Amniotic epithelial cell (primary cell): ENCODE results near the gene RFX2.
"Not testable (repeated sequence)": the region's sequence is repeated elsewhere in the genome, so short reads cannot be mapped to it uniquely, and the experiment has no call there.

Experiments used
- DNase-seq: peaks from one replicate; pipeline ENCODE4 v3.0.0-alpha.2; 2010; ENCODE audit warnings: low read depth

Gene RFX2

GRCh38 chr19:6012426-6013170 is 97.7 kb downstream of the RFX2 start:
- DNase-seq: no peak

GRCh38 chr19:6011794-6012193 is 98.5 kb downstream of the RFX2 start:
- no peak for DNase-seq

- DNase-seq: no peak
Observed at GRCh38 chr19:6011206-6011605, 99.1 kb downstream of the RFX2 start.

- DNase-seq: peak; percentile 87
Observed at GRCh38 chr19:6010107-6010506, 100.2 kb downstream of the RFX2 start.

- no peak for DNase-seq
Observed at GRCh38 chr19:6007866-6008265, 102.4 kb downstream of the RFX2 start.

- DNase-seq: no peak
Observed at GRCh38 chr19:6006896-6007295, 103.4 kb downstream of the RFX2 start.

GRCh38 chr19:6006070-6006446 is 104.2 kb downstream of the RFX2 start:
- not testable (repeated sequence) for DNase-seq

GRCh38 chr19:6005321-6006069 is 104.8 kb downstream of the RFX2 start:
- no peak for DNase-seq

- no peak for DNase-seq
Observed at GRCh38 chr19:6003976-6004375, 106.3 kb downstream of the RFX2 start.

- no peak for DNase-seq
Observed at GRCh38 chr19:6002591-6002990, 107.7 kb downstream of the RFX2 start.

GRCh38 chr19:6000228-6000847 is 110.0 kb downstream of the RFX2 start:
- DNase-seq: no peak

- no peak for DNase-seq
Observed at GRCh38 chr19:5999693-6000092, 110.6 kb downstream of the RFX2 start.

GRCh38 chr19:5997371-5997770 is 112.9 kb downstream of the RFX2 start:
- no peak for DNase-seq

- DNase-seq: no peak
Observed at GRCh38 chr19:5996623-5997320, 113.5 kb downstream of the RFX2 start.

- no peak for DNase-seq
Observed at GRCh38 chr19:5996102-5996501, 114.2 kb downstream of the RFX2 start.

GRCh38 chr19:5995606-5996005 is 114.7 kb downstream of the RFX2 start:
- DNase-seq: no peak

GRCh38 chr19:5994405-5995165 is 115.7 kb downstream of the RFX2 start:
- no peak for DNase-seq

- DNase-seq: no peak
Observed at GRCh38 chr19:5993648-5994358, 116.5 kb downstream of the RFX2 start.

- DNase-seq: no peak
Observed at GRCh38 chr19:5993201-5993600, 117.1 kb downstream of the RFX2 start.

GRCh38 chr19:5992756-5993155 is 117.5 kb downstream of the RFX2 start:
- no peak for DNase-seq

GRCh38 chr19:5991244-5991838 is 119.0 kb downstream of the RFX2 start:
- no peak for DNase-seq
